Activated naive CD8-positive, alpha-beta T cell treated with anti-CD3 and anti-CD28 coated beads for 36 hours (primary cell): Measurements from ENCODE around the gene KLHL1. TPM values are rescaled to one million over a fixed set of nuclear protein-coding genes. Genes with fewer than 3 reads are reported as not detected.

ENCODE experiments used
- DNase-seq: peaks from one replicate; pipeline ENCODE4 v3.0.0; 2021
- H3K27ac Mint-ChIP-seq: one replicate; pipeline ENCODE4 v1.8.0; 2022; ENCODE audit warnings: mild to moderate bottlenecking, moderate library complexity, mixed read lengths
- H3K27me3 Mint-ChIP-seq: one replicate; pipeline ENCODE4 v1.8.0; 2022; ENCODE audit warnings: mild to moderate bottlenecking, mixed read lengths
- H3K36me3 Mint-ChIP-seq: one replicate; pipeline ENCODE4 v1.8.0; 2021; ENCODE audit warnings: mild to moderate bottlenecking, mixed read lengths
- H3K4me1 Mint-ChIP-seq: one replicate; pipeline ENCODE4 v1.8.0; 2021; ENCODE audit warnings: mixed read lengths
- H3K4me3 Mint-ChIP-seq: one replicate; pipeline ENCODE4 v1.8.0; 2022; ENCODE audit warnings: mild to moderate bottlenecking, moderate library complexity, mixed read lengths
- H3K9me3 Mint-ChIP-seq: one replicate; pipeline ENCODE4 v1.8.0; 2022; ENCODE audit warnings: mixed read lengths
- total RNA-seq, 2 experiments: library from RNA; stranded (reverse); gene quantifications; one replicate each; pipeline ENCODE4 v1.2.3, GENCODE V29; 2021

Gene KLHL1
- total RNA-seq, 2 experiments from 2014 or later = not detected

GRCh38 chr13:69951412-69951811 lies 156.8 kb downstream of the KLHL1 start:
- DNase-seq = no peak
- H3K9me3 Mint-ChIP-seq = peaks cover 1% of the 10 kb centered on the region
- H3K36me3 Mint-ChIP-seq = no peaks in the 10 kb centered on the region
- H3K27ac Mint-ChIP-seq = no peak overlapping the region
- H3K4me1 Mint-ChIP-seq = no peaks in the 10 kb centered on the region
- H3K27me3 Mint-ChIP-seq = no peaks in the 10 kb centered on the region
- H3K4me3 Mint-ChIP-seq = no peak overlapping the region

- Mint-ChIP-seq H3K36me3 (no peaks in the 10 kb centered on the region), H3K9me3 (no peaks in the 10 kb centered on the region), H3K4me3 (no peak overlapping the region), H3K27ac (no peak overlapping the region), H3K27me3 (no peaks in the 10 kb centered on the region), H3K4me1 (no peaks in the 10 kb centered on the region)
- no peak for DNase-seq
Observed at GRCh38 chr13:69950160-69950559, 158.1 kb downstream of the KLHL1 start.

GRCh38 chr13:69948016-69948415 lies 160.2 kb downstream of the KLHL1 start:
- peaks cover 4% of the 10 kb centered on the region for H3K9me3 Mint-ChIP-seq
- no peak overlapping the region for H3K4me3 Mint-ChIP-seq
- H3K27me3 Mint-ChIP-seq = no peaks in the 10 kb centered on the region
- H3K27ac Mint-ChIP-seq = no peak overlapping the region
- H3K4me1 Mint-ChIP-seq = no peaks in the 10 kb centered on the region
- H3K36me3 Mint-ChIP-seq = no peaks in the 10 kb centered on the region
- DNase-seq = no peak

GRCh38 chr13:69947582-69947981 lies 160.7 kb downstream of the KLHL1 start:
- Mint-ChIP-seq H3K4me1 (no peaks in the 10 kb centered on the region), H3K9me3 (peaks cover 4% of the 10 kb centered on the region), H3K36me3 (no peaks in the 10 kb centered on the region), H3K27me3 (no peaks in the 10 kb centered on the region), H3K27ac (no peak overlapping the region), H3K4me3 (no peak overlapping the region)
- DNase-seq = no peak

- Mint-ChIP-seq H3K4me1 (no peaks in the 10 kb centered on the region), H3K9me3 (peaks cover 4% of the 10 kb centered on the region), H3K27me3 (no peaks in the 10 kb centered on the region), H3K36me3 (no peaks in the 10 kb centered on the region), H3K4me3 (no peak overlapping the region), H3K27ac (no peak overlapping the region)
- DNase-seq = no peak
Observed at GRCh38 chr13:69946511-69946910, 161.7 kb downstream of the KLHL1 start.

- Mint-ChIP-seq H3K4me1 (no peaks in the 10 kb centered on the region), H3K4me3 (no peak overlapping the region), H3K9me3 (peaks cover 6% of the 10 kb centered on the region), H3K36me3 (no peaks in the 10 kb centered on the region), H3K27ac (no peak overlapping the region), H3K27me3 (no peaks in the 10 kb centered on the region)
- DNase-seq = no peak
Observed at GRCh38 chr13:69935043-69935442, 173.2 kb downstream of the KLHL1 start.

GRCh38 chr13:69928262-69928661 lies 180.0 kb downstream of the KLHL1 start:
- DNase-seq = no peak
- Mint-ChIP-seq H3K27me3 (no peaks in the 10 kb centered on the region), H3K36me3 (no peaks in the 10 kb centered on the region), H3K9me3 (no peaks in the 10 kb centered on the region), H3K4me1 (no peaks in the 10 kb centered on the region), H3K27ac (no peak overlapping the region), H3K4me3 (no peak overlapping the region)

- DNase-seq = no peak
- Mint-ChIP-seq H3K27me3 (no peaks in the 10 kb centered on the region), H3K27ac (no peak overlapping the region), H3K9me3 (peaks cover 5% of the 10 kb centered on the region), H3K36me3 (no peaks in the 10 kb centered on the region), H3K4me1 (no peaks in the 10 kb centered on the region), H3K4me3 (no peak overlapping the region)
Observed at GRCh38 chr13:69921156-69921555, 187.1 kb downstream of the KLHL1 start.

- Mint-ChIP-seq H3K4me3 (no peak overlapping the region), H3K9me3 (peaks cover 6% of the 10 kb centered on the region), H3K27ac (no peak overlapping the region), H3K4me1 (no peaks in the 10 kb centered on the region), H3K27me3 (no peaks in the 10 kb centered on the region), H3K36me3 (no peaks in the 10 kb centered on the region)
- DNase-seq = no peak
Observed at GRCh38 chr13:69912630-69913029, 195.6 kb downstream of the KLHL1 start.

GRCh38 chr13:69910800-69911199 lies 197.5 kb downstream of the KLHL1 start:
- no peaks in the 10 kb centered on the region for H3K36me3 Mint-ChIP-seq
- H3K4me3 Mint-ChIP-seq = no peak overlapping the region
- H3K27me3 Mint-ChIP-seq = no peaks in the 10 kb centered on the region
- no peak overlapping the region for H3K27ac Mint-ChIP-seq
- H3K4me1 Mint-ChIP-seq = no peaks in the 10 kb centered on the region
- H3K9me3 Mint-ChIP-seq = peaks cover 5% of the 10 kb centered on the region
- DNase-seq = no peak

GRCh38 chr13:69904784-69905183 lies 203.5 kb downstream of the KLHL1 start:
- H3K4me3 Mint-ChIP-seq = no peak overlapping the region
- H3K9me3 Mint-ChIP-seq = peaks cover 6% of the 10 kb centered on the region
- no peaks in the 10 kb centered on the region for H3K27me3 Mint-ChIP-seq
- no peaks in the 10 kb centered on the region for H3K36me3 Mint-ChIP-seq
- no peak overlapping the region for H3K27ac Mint-ChIP-seq
- DNase-seq = no peak
- H3K4me1 Mint-ChIP-seq = no peaks in the 10 kb centered on the region

GRCh38 chr13:69903081-69903480 lies 205.2 kb downstream of the KLHL1 start:
- Mint-ChIP-seq H3K9me3 (peaks cover 5% of the 10 kb centered on the region), H3K4me3 (no peak overlapping the region), H3K4me1 (no peaks in the 10 kb centered on the region), H3K36me3 (no peaks in the 10 kb centered on the region), H3K27ac (no peak overlapping the region), H3K27me3 (no peaks in the 10 kb centered on the region)
- no peak for DNase-seq

GRCh38 chr13:69882451-69882850 lies 225.8 kb downstream of the KLHL1 start:
- no peak for DNase-seq
- Mint-ChIP-seq H3K27ac (no peak overlapping the region), H3K4me3 (no peak overlapping the region), H3K9me3 (peaks cover 4% of the 10 kb centered on the region), H3K4me1 (no peaks in the 10 kb centered on the region), H3K36me3 (no peaks in the 10 kb centered on the region), H3K27me3 (no peaks in the 10 kb centered on the region)

GRCh38 chr13:69879936-69880335 lies 228.3 kb downstream of the KLHL1 start:
- no peaks in the 10 kb centered on the region for H3K4me1 Mint-ChIP-seq
- no peak overlapping the region for H3K4me3 Mint-ChIP-seq
- H3K9me3 Mint-ChIP-seq = peaks cover 4% of the 10 kb centered on the region
- H3K27me3 Mint-ChIP-seq = no peaks in the 10 kb centered on the region
- H3K27ac Mint-ChIP-seq = no peak overlapping the region
- DNase-seq = no peak
- H3K36me3 Mint-ChIP-seq = no peaks in the 10 kb centered on the region

GRCh38 chr13:69872321-69873047 lies 235.8 kb downstream of the KLHL1 start:
- H3K27ac Mint-ChIP-seq = no peak overlapping the region
- H3K36me3 Mint-ChIP-seq = no peaks in the 10 kb centered on the region
- no peak for DNase-seq
- H3K4me3 Mint-ChIP-seq = no peak overlapping the region
- H3K9me3 Mint-ChIP-seq = peaks cover 8% of the 10 kb centered on the region
- H3K4me1 Mint-ChIP-seq = no peaks in the 10 kb centered on the region
- no peaks in the 10 kb centered on the region for H3K27me3 Mint-ChIP-seq

GRCh38 chr13:69866555-69866954 lies 241.7 kb downstream of the KLHL1 start:
- H3K9me3 Mint-ChIP-seq = peaks cover 3% of the 10 kb centered on the region
- DNase-seq = no peak
- no peaks in the 10 kb centered on the region for H3K36me3 Mint-ChIP-seq
- H3K27me3 Mint-ChIP-seq = no peaks in the 10 kb centered on the region
- H3K27ac Mint-ChIP-seq = no peak overlapping the region
- no peaks in the 10 kb centered on the region for H3K4me1 Mint-ChIP-seq
- no peak overlapping the region for H3K4me3 Mint-ChIP-seq
